Stimulated activated CD8-positive, alpha-beta memory T cell treated with anti-CD3 and anti-CD28 coated beads, Interleukin-4, amount 100 ng/mL, for 48 hours (primary cell): ENCODE results near the gene PIBF1.
"Not testable (repeated sequence)": the region's sequence is repeated elsewhere in the genome, so short reads cannot be mapped to it uniquely, and the experiment has no call there.

Experiments used
- DNase-seq: peaks from one replicate; pipeline ENCODE4 v3.0.0-alpha.2; 2020

The PIBF1 gene

GRCh38 chr13:72823724-72824123 lies 41.8 kb downstream of the PIBF1 start:
- DNase-seq, result no peak

GRCh38 chr13:72834601-72835000 lies 52.7 kb downstream of the PIBF1 start:
- no peak for DNase-seq

GRCh38 chr13:72839831-72840426 lies 58.0 kb downstream of the PIBF1 start:
- DNase-seq, result peak; percentile 43

GRCh38 chr13:72842991-72843390 lies 61.1 kb downstream of the PIBF1 start:
- no peak for DNase-seq

- DNase-seq, result not testable (repeated sequence)
Observed at GRCh38 chr13:72845148-72845547, 63.2 kb downstream of the PIBF1 start.

- DNase-seq, result no peak
Observed at GRCh38 chr13:72849571-72849970, 67.6 kb downstream of the PIBF1 start.

- no peak for DNase-seq
Observed at GRCh38 chr13:72850959-72851677, 69.2 kb downstream of the PIBF1 start.

GRCh38 chr13:72851678-72852014 lies 69.7 kb downstream of the PIBF1 start:
- DNase-seq, result no peak

- DNase-seq, result no peak
Observed at GRCh38 chr13:72852207-72852606, 70.3 kb downstream of the PIBF1 start.

- DNase-seq, result no peak
Observed at GRCh38 chr13:72853000-72853399, 71.1 kb downstream of the PIBF1 start.

- no peak for DNase-seq
Observed at GRCh38 chr13:72864142-72865011, 82.4 kb downstream of the PIBF1 start.

- no peak for DNase-seq
Observed at GRCh38 chr13:72868229-72868628, 86.3 kb downstream of the PIBF1 start.

GRCh38 chr13:72875233-72875632 lies 93.3 kb downstream of the PIBF1 start:
- no peak for DNase-seq

- DNase-seq, result no peak
Observed at GRCh38 chr13:72884101-72884500, 102.2 kb downstream of the PIBF1 start.

- DNase-seq, result no peak
Observed at GRCh38 chr13:72886272-72887067, 104.5 kb downstream of the PIBF1 start.

- DNase-seq, result no peak
Observed at GRCh38 chr13:72889495-72889894, 107.6 kb downstream of the PIBF1 start.

- no peak for DNase-seq
Observed at GRCh38 chr13:72890546-72890945, 108.6 kb downstream of the PIBF1 start.

- no peak for DNase-seq
Observed at GRCh38 chr13:72891423-72891822, 109.5 kb downstream of the PIBF1 start.

GRCh38 chr13:72896869-72897268 lies 114.9 kb downstream of the PIBF1 start:
- DNase-seq, result no peak

- DNase-seq, result not testable (repeated sequence)
Observed at GRCh38 chr13:72901546-72901945, 119.6 kb downstream of the PIBF1 start.

GRCh38 chr13:72908416-72908815 lies 126.5 kb downstream of the PIBF1 start:
- no peak for DNase-seq

- no peak for DNase-seq
Observed at GRCh38 chr13:72911981-72912380, 130.0 kb downstream of the PIBF1 start.

- no peak for DNase-seq
Observed at GRCh38 chr13:72920097-72920496, 138.2 kb downstream of the PIBF1 start.
